IMR-90 (cell line): ENCODE data around the gene PCAT6. TPM values are rescaled to one million over a fixed set of nuclear protein-coding genes. Genes with fewer than 3 reads are reported as not detected.

Experiments used
- ATAC-seq: fragments of 200-7000 bp; cut with Tn5 transposase; 2 replicates; pipeline ENCODE4 v1.9.1; 2020; ENCODE audit warnings: low read depth, mild to moderate bottlenecking, moderate library complexity
- BruUV-seq: library from RNA; stranded (reverse); fragments of 400-500 nt; replicated peaks from 2 replicates; lab custom pipeline; 2021; lab: Mats Ljungman, UMichigan
- CTCF ChIA-PET: fragments of 300-600 bp; formaldehyde crosslinking; extraction: SDS; loops from one replicate; lab custom pipeline; 2021; ENCODE audit warnings: antibody characterized with exemption; lab: Yijun Ruan, JAX
- POLR2A ChIA-PET: fragments of 300-600 bp; sonication (Branson Sonifier 250); formaldehyde crosslinking; loops from one replicate; lab custom pipeline; 2022; ENCODE audit warnings: antibody characterized with exemption; ENCODE audit not compliant: unreplicated experiment; lab: Charles Lee
- DNase-seq: peaks from one replicate; pipeline ENCODE4 v3.0.0; 2013
- H2AFZ ChIP-seq: replicated peaks from 2 replicates; pipeline ENCODE3; 2013; ENCODE audit warnings: low read length, mild to moderate bottlenecking; ENCODE audit not compliant: poor library complexity
- H2AK5ac ChIP-seq: 2 replicates; pipeline ENCODE4 v1.6.1; 2013; ENCODE audit warnings: low read depth, low read length, inconsistent platforms
- H2AK9ac ChIP-seq: replicated peaks from 2 replicates; pipeline ENCODE3; 2013; ENCODE audit warnings: mild to moderate bottlenecking, low read depth, low read length, moderate library complexity; ENCODE audit not compliant: poor library complexity
- H2BK120ac ChIP-seq: 2 replicates; pipeline ENCODE4 v1.6.1; 2013; ENCODE audit warnings: low read depth, low read length, inconsistent platforms
- H2BK15ac ChIP-seq: 3 replicates; pipeline ENCODE4 v1.6.1; 2013; ENCODE audit warnings: low read depth, low read length, inconsistent platforms
- H2BK20ac ChIP-seq: 2 replicates; pipeline ENCODE4 v1.6.1; 2013; ENCODE audit warnings: low read depth, mild to moderate bottlenecking, inconsistent platforms, low read length, moderate library complexity
- H2BK5ac ChIP-seq: 2 replicates; pipeline ENCODE4 v1.6.1; 2013; ENCODE audit warnings: mild to moderate bottlenecking, low read depth, low read length, inconsistent platforms; ENCODE audit not compliant: poor library complexity, severe bottlenecking
- H3K14ac ChIP-seq: replicated peaks from 2 replicates; pipeline ENCODE4 v1.6.1; 2013; ENCODE audit warnings: low read depth, low read length, inconsistent platforms
- H3K18ac ChIP-seq: 2 replicates; pipeline ENCODE4 v1.6.1; 2013; ENCODE audit warnings: low read depth, low read length, control low read depth
- H3K23ac ChIP-seq: 2 replicates; pipeline ENCODE4 v1.6.1; 2013; ENCODE audit warnings: low read depth, low read length, inconsistent platforms
- H3K27ac ChIP-seq: 2 replicates; pipeline ENCODE4 v1.5.1; 2013; ENCODE audit warnings: mild to moderate bottlenecking, control low read depth, low read length; ENCODE audit not compliant: insufficient read depth
- H3K27me3 ChIP-seq: 2 replicates; pipeline ENCODE4 v1.6.1; 2013; ENCODE audit warnings: low read length; ENCODE audit not compliant: control insufficient read depth, insufficient read depth
- H3K36me3 ChIP-seq: 2 replicates; pipeline ENCODE4 v1.6.1; 2013; ENCODE audit warnings: low read length, mixed read lengths; ENCODE audit not compliant: control insufficient read depth, insufficient read depth
- H3K4ac ChIP-seq: 2 replicates; pipeline ENCODE4 v1.6.1; 2013; ENCODE audit warnings: low read depth, low read length, inconsistent platforms
- H3K4me1 ChIP-seq: 2 replicates; pipeline ENCODE4 v1.6.1; 2013; ENCODE audit warnings: low read length, mixed read lengths; ENCODE audit not compliant: control insufficient read depth, insufficient read depth
- H3K4me2 ChIP-seq: 2 replicates; pipeline ENCODE4 v1.6.1; 2013; ENCODE audit warnings: low read depth, mild to moderate bottlenecking, control low read depth, low read length, moderate library complexity
- H3K4me3 ChIP-seq: 2 replicates; pipeline ENCODE4 v1.5.1; 2013; ENCODE audit warnings: low read depth, mild to moderate bottlenecking, control low read depth, low read length, moderate library complexity; ENCODE audit not compliant: insufficient read depth
- H3K56ac ChIP-seq: 2 replicates; pipeline ENCODE4 v1.6.1; 2013; ENCODE audit warnings: low read length, inconsistent platforms; ENCODE audit not compliant: insufficient read depth; ENCODE audit errors: extremely low read depth
- H3K79me1 ChIP-seq, 2 experiments: 2 replicates each; pipeline ENCODE4 v1.6.1; 2013; ENCODE audit warnings: low read length in 2 of 2, inconsistent platforms in 1 of 2, low read depth in 1 of 2
- H3K9ac ChIP-seq: 2 replicates; pipeline ENCODE4 v1.6.1; 2013; ENCODE audit warnings: low read depth, low read length, control low read depth
- H3K9me1 ChIP-seq: 2 replicates; pipeline ENCODE4 v1.6.1; 2013; ENCODE audit warnings: low read length, inconsistent platforms; ENCODE audit not compliant: insufficient read depth
- H3K9me3 ChIP-seq: 2 replicates; pipeline ENCODE4 v1.6.1; 2013; ENCODE audit warnings: low read length; ENCODE audit not compliant: control insufficient read depth, insufficient read depth
- H4K20me1 ChIP-seq: 2 replicates; pipeline ENCODE4 v1.6.1; 2013; ENCODE audit warnings: low read length, inconsistent platforms; ENCODE audit not compliant: insufficient read depth
- H4K5ac ChIP-seq: 2 replicates; pipeline ENCODE4 v1.6.1; 2013; ENCODE audit warnings: mild to moderate bottlenecking, low read depth, low read length, control low read depth
- H4K8ac ChIP-seq, 2 experiments: 2 replicates each; pipeline ENCODE4 v1.6.1; 2013; ENCODE audit warnings: low read depth in 2 of 2, low read length in 2 of 2, control low read depth in 1 of 2, inconsistent platforms in 1 of 2
- H4K91ac ChIP-seq: 2 replicates; pipeline ENCODE4 v1.6.1; 2013; ENCODE audit warnings: low read depth, low read length, inconsistent platforms; ENCODE audit not compliant: insufficient read depth
- CHD1 ChIP-seq: IDR thresholded peaks from 2 replicates; pipeline ENCODE4 v1.6.1; 2012; ENCODE audit warnings: low read depth, low read length, improper control_type of control experiment
- RCOR1 ChIP-seq: IDR thresholded peaks from 2 replicates; pipeline ENCODE4 v1.6.1; 2012; ENCODE audit warnings: mild to moderate bottlenecking, low read length, improper control_type of control experiment; ENCODE audit not compliant: insufficient replicate concordance
- WGBS, 2 experiments: methylation state at CpG; one replicate each; pipeline versions ENCODE4 v1.1.5 to v1.1.7; 2013; ENCODE audit warnings: missing lambda C conversion rate in 2 of 2; ENCODE audit not compliant: insufficient read length in 1 of 2; ENCODE audit errors: extremely low coverage in 2 of 2; 5-methylcytosine and 5-hydroxymethylcytosine counted together
- dilution Hi-C: fragments of 300-500 bp; cut with HindIII; formaldehyde crosslinking; loops from one replicate; pipeline ENCODE4 v1.14.3; 2018; ENCODE audit warnings: low sequenced_read_pairs; ENCODE audit not compliant: unreplicated experiment
- in situ Hi-C: fragments of 300-500 bp; cut with MboI; formaldehyde crosslinking; loops from 3 replicates; pipeline ENCODE4 v1.14.3; 2019; ENCODE audit warnings: low sequenced_read_pairs, inconsistent platforms, mixed read lengths
- intact Hi-C: fragments of 100-400 bp; cut with micrococcal nuclease; formaldehyde crosslinking; loops from 2 replicates; pipeline ENCODE4 v1.10.0; 2022
- polyA plus RNA-seq, 3 experiments: library from polyadenylated mRNA; depleted of rRNA; stranded (reverse); fragments of >200 nt; gene quantifications; 2 replicates each; pipeline ENCODE4 v1.2.3, GENCODE V29; 2012; ENCODE audit warnings: low replicate concordance in 1 of 3
- total RNA-seq: library from RNA; depleted of rRNA; stranded (reverse); fragments of >200 nt; gene quantifications from 2 replicates; pipeline ENCODE4 v1.2.3, GENCODE V29; 2012
- TF ChIP-seq, protein P1 (sequence below): fragments of 150-350 bp; IDR thresholded peaks from 2 replicates; pipeline ENCODE4 v1.6.1; 2017; ENCODE audit warnings: mild to moderate bottlenecking, antibody characterized with exemption, low read length, low read depth

Gene PCAT6
- total and polyA plus RNA-seq, 2 of the 4 experiments (the other 2 are of a cell fraction), result 5.8 TPM; not detected in 1

DNA sequence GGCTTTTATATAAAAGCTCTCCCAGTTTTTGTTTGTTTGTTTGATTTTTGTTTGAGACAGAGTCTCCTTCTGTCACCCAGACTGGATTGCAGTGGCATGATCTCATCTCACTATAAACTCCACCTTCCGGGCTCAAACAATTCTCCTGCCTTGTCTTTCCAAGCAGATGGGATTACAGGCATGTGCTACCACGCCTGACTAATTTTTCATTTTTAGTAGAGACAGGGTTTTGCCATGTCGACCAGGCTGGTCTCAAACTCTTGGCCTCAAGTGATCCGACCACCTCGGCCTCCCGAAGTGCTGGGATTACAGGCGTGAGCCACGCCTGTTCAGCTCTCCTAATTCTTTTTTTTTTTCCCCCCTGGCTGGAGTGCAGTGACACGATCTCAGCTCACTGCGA is 4.4 kb downstream of the PCAT6 start:
- CTCF ChIA-PET, result no interaction called here

More for the DNA sequence above, 4.4 kb downstream of the PCAT6 start:
- Histone ChIP-seq H2AK9ac (no peak overlapping the region), H3K36me3 (no peaks in the 10 kb centered on the region), H3K9ac (no peak overlapping the region), H3K4me3 (no peak overlapping the region), H3K79me1 (peaks cover 4 to 18% of the 10 kb centered on the region in 2 experiments; a peak in 3 of 4 replicates), H2BK15ac (no peak overlapping the region), H3K4ac (no peak overlapping the region), H4K8ac (no peak overlapping the region), H3K4me2 (no peak overlapping the region), H3K56ac (no peak overlapping the region), H3K27ac (no peak overlapping the region), H2AK5ac (no peak overlapping the region), H4K5ac (no peak overlapping the region), H3K18ac (no peak overlapping the region), H3K9me1 (peaks cover 7% of the 10 kb centered on the region), H2BK120ac (no peak overlapping the region), H2BK20ac (no peak overlapping the region), H2BK5ac (no peak overlapping the region), H4K20me1 (no peaks in the 10 kb centered on the region), H4K91ac (no peak overlapping the region), H3K14ac (no peak overlapping the region), H3K27me3 (peaks cover 12% of the 10 kb centered on the region), H3K4me1 (peaks cover 3% of the 10 kb centered on the region), H3K9me3 (no peaks in the 10 kb centered on the region), H2AFZ (no peak overlapping the region), H3K23ac (no peak overlapping the region)
- no peak for ATAC-seq
- no peak for DNase-seq
- POLR2A ChIA-PET, result no interaction called here
- intact Hi-C loops, result no loop called here
- dilution Hi-C loops, result no loop called here
- BruUV-seq, result no TSS peak
- TF ChIP-seq CHD1 (no peak), RCOR1 (no peak)
- TF ChIP-seq, protein P1, sequence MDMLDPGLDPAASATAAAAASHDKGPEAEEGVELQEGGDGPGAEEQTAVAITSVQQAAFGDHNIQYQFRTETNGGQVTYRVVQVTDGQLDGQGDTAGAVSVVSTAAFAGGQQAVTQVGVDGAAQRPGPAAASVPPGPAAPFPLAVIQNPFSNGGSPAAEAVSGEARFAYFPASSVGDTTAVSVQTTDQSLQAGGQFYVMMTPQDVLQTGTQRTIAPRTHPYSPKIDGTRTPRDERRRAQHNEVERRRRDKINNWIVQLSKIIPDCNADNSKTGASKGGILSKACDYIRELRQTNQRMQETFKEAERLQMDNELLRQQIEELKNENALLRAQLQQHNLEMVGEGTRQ, result no peak
- in situ Hi-C loops, result no loop called here
- no CpG with 5 or more reads among the region's 10 CpGs for WGBS, 2 experiments
